GM21825 (cell line): ENCODE measurements around the gene OR5K4.

Experiments
- ATAC-seq: cut with Tn5 transposase; IDR thresholded peaks from one replicate; pipeline ENCODE4 v1.9.1; 2021; ENCODE audit warnings: mild to moderate bottlenecking, moderate library complexity; ENCODE audit not compliant: unreplicated experiment

OR5K4 gene

GRCh38 chr3:98353554-98353953 lies at the start of gene OR5K4:
Gene OR5K4 (plus strand): TSS chr3:98353854. CDS start chr3:98353854, 0 bp downstream.
- no peak for ATAC-seq

- ATAC-seq = no peak
Measured at GRCh38 chr3:98322101-98322500, 31.6 kb upstream of the OR5K4 start.

- no peak for ATAC-seq
Measured at GRCh38 chr3:98322686-98323085, 31.0 kb upstream of the OR5K4 start.

GRCh38 chr3:98323425-98323824 lies 30.2 kb upstream of the OR5K4 start:
- ATAC-seq = no peak

- no peak for ATAC-seq
Measured at GRCh38 chr3:98325055-98325454, 28.6 kb upstream of the OR5K4 start.

- no peak for ATAC-seq
Measured at GRCh38 chr3:98326105-98326893, 27.4 kb upstream of the OR5K4 start.

- no peak for ATAC-seq
Measured at GRCh38 chr3:98326945-98327344, 26.7 kb upstream of the OR5K4 start.

GRCh38 chr3:98328933-98329332 lies 24.7 kb upstream of the OR5K4 start:
- ATAC-seq = no peak

- ATAC-seq = peak; percentile 83
Measured at GRCh38 chr3:98329392-98330124, 24.1 kb upstream of the OR5K4 start.

GRCh38 chr3:98331329-98331728 lies 22.3 kb upstream of the OR5K4 start:
- ATAC-seq = no peak

GRCh38 chr3:98333989-98334606 lies 19.6 kb upstream of the OR5K4 start:
- no peak for ATAC-seq

- ATAC-seq = no peak
Measured at GRCh38 chr3:98339031-98339430, 14.6 kb upstream of the OR5K4 start.

GRCh38 chr3:98341758-98342157 lies 11.9 kb upstream of the OR5K4 start:
- ATAC-seq = no peak

GRCh38 chr3:98343647-98344507 lies 9.8 kb upstream of the OR5K4 start:
- ATAC-seq = peak; percentile 63

GRCh38 chr3:98350082-98350481 lies 3.6 kb upstream of the OR5K4 start:
- ATAC-seq = no peak

- no peak for ATAC-seq
Measured at GRCh38 chr3:98359250-98359649, 5.6 kb downstream of the OR5K4 start.

GRCh38 chr3:98359993-98360675 lies 6.5 kb downstream of the OR5K4 start:
- ATAC-seq = peak; percentile 70

- no peak for ATAC-seq
Measured at GRCh38 chr3:98360681-98361080, 7.0 kb downstream of the OR5K4 start.

GRCh38 chr3:98361289-98361688 lies 7.6 kb downstream of the OR5K4 start:
- ATAC-seq = peak; percentile 60
